Osteoblast (primary cell): ENCODE measurements around the gene EIF4E. TPM values are rescaled to one million over a fixed set of nuclear protein-coding genes. Genes with fewer than 3 reads are reported as not detected.
"Not testable (repeated sequence)": the region's sequence is repeated elsewhere in the genome, so short reads cannot be mapped to it uniquely, and the experiment has no call there.

Experiments used
- DNase-seq: peaks from one replicate; pipeline ENCODE4 v3.0.0; 2011; ENCODE audit warnings: low spot score, mixed read lengths; ENCODE audit not compliant: insufficient read length; ENCODE audit errors: missing footprints
- H2AFZ ChIP-seq: 2 replicates; pipeline ENCODE4 v1.6.0; 2011; ENCODE audit warnings: mild to moderate bottlenecking, low read length
- H3K27ac ChIP-seq: 2 replicates; pipeline ENCODE4 v1.5.1; 2011; ENCODE audit warnings: mild to moderate bottlenecking, low read depth, low read length, moderate library complexity
- H3K27me3 ChIP-seq: 2 replicates; pipeline ENCODE4 v1.6.0; 2012; ENCODE audit warnings: mild to moderate bottlenecking, control low read depth, inconsistent platforms, low read length, moderate library complexity; ENCODE audit not compliant: insufficient read depth
- H3K36me3 ChIP-seq: 2 replicates; pipeline ENCODE4 v1.5.1; 2011; ENCODE audit warnings: mild to moderate bottlenecking, low read length, control low read depth, moderate library complexity; ENCODE audit not compliant: insufficient read depth
- H3K4me1 ChIP-seq: 2 replicates; pipeline ENCODE4 v1.5.1; 2011; ENCODE audit warnings: mild to moderate bottlenecking, low read length, control low read depth, moderate library complexity; ENCODE audit not compliant: insufficient read depth
- H3K4me2 ChIP-seq: 2 replicates; pipeline ENCODE4 v1.6.0; 2011; ENCODE audit warnings: mild to moderate bottlenecking, low read length; ENCODE audit not compliant: insufficient read depth
- H3K4me3 ChIP-seq: fragments of 200-600 bp; sonication (generic); 3 replicates; pipeline ENCODE4 v1.5.1; 2012; ENCODE audit warnings: mild to moderate bottlenecking, low read length, inconsistent platforms; ENCODE audit not compliant: insufficient read depth
- H3K79me2 ChIP-seq: 2 replicates; pipeline ENCODE4 v1.6.0; 2012; ENCODE audit warnings: mild to moderate bottlenecking, low read length, control low read depth, inconsistent platforms; ENCODE audit not compliant: insufficient read depth
- H3K9me3 ChIP-seq: 2 replicates; pipeline ENCODE4 v1.5.1; 2011; ENCODE audit warnings: low read depth, low read length, control low read depth
- H4K20me1 ChIP-seq: 2 replicates; pipeline ENCODE4 v1.6.0; 2012; ENCODE audit warnings: mild to moderate bottlenecking, low read length, control low read depth; ENCODE audit not compliant: insufficient read depth
- total RNA-seq: library from RNA; depleted of rRNA; stranded (reverse); fragments of >200 nt; gene quantifications from 2 replicates; pipeline ENCODE4 v1.2.3, GENCODE V29; 2012
- TF ChIP-seq, protein P1 (sequence below): IDR thresholded peaks from 2 replicates; pipeline ENCODE4 v1.5.1; 2011; ENCODE audit warnings: mild to moderate bottlenecking, low read depth, low read length, moderate library complexity; ENCODE audit errors: extremely low read depth

EIF4E gene
- total RNA-seq, 1 donor: 105 TPM

DNA sequence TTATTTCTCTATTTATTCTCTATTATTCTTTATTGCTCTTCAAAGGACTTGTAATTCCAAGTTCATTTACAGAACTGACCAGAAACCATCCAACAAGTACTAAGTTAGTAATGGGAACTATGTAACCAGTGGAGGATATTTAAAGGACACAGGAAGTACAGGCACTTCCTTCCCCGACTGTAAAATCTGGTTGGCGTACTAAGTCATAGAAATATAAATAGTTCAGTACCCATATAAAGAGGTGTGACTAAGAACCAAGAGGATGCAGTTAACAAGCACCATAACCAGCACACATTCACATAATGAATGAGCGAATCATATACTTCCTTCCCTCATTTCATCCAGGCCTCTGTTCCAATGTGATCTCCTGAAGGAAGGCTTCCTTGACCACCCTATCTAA, 3.6 kb upstream of the EIF4E start:
- Histone ChIP-seq H3K27ac (peak overlapping the region; percentile 7), H3K4me3 (no peak overlapping the region), H3K79me2 (peaks cover 13% of the 10 kb centered on the region), H2AFZ (peak overlapping the region; percentile 87), H3K4me1 (peaks cover 17% of the 10 kb centered on the region), H3K36me3 (no peaks in the 10 kb centered on the region), H3K4me2 (no peak overlapping the region), H4K20me1 (peaks cover 8% of the 10 kb centered on the region), H3K27me3 (no peaks in the 10 kb centered on the region), H3K9me3 (no peaks in the 10 kb centered on the region)
- DNase-seq: peak; percentile 80
- TF ChIP-seq, protein P1, sequence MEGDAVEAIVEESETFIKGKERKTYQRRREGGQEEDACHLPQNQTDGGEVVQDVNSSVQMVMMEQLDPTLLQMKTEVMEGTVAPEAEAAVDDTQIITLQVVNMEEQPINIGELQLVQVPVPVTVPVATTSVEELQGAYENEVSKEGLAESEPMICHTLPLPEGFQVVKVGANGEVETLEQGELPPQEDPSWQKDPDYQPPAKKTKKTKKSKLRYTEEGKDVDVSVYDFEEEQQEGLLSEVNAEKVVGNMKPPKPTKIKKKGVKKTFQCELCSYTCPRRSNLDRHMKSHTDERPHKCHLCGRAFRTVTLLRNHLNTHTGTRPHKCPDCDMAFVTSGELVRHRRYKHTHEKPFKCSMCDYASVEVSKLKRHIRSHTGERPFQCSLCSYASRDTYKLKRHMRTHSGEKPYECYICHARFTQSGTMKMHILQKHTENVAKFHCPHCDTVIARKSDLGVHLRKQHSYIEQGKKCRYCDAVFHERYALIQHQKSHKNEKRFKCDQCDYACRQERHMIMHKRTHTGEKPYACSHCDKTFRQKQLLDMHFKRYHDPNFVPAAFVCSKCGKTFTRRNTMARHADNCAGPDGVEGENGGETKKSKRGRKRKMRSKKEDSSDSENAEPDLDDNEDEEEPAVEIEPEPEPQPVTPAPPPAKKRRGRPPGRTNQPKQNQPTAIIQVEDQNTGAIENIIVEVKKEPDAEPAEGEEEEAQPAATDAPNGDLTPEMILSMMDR: no peak

- H4K20me1 ChIP-seq: peaks cover 22% of the 10 kb centered on the region
- H3K4me2 ChIP-seq: peak overlapping the region; percentile 99
- TF ChIP-seq, protein P1: no peak
- no peaks in the 10 kb centered on the region for H3K9me3 ChIP-seq
- DNase-seq: peak; percentile 2
- H3K4me3 ChIP-seq: peak overlapping the region; percentile 100
- H3K4me1 ChIP-seq: peaks cover 17% of the 10 kb centered on the region
- peaks cover 34% of the 10 kb centered on the region for H3K79me2 ChIP-seq
- H3K27ac ChIP-seq: peak overlapping the region; percentile 98
- peaks cover 5% of the 10 kb centered on the region for H3K36me3 ChIP-seq
- no peaks in the 10 kb centered on the region for H3K27me3 ChIP-seq
- H2AFZ ChIP-seq: peak overlapping the region; percentile 100
Observed at GRCh38 chr4:98930311-98930865, 1.5 kb upstream of the EIF4E start.

- H3K36me3 ChIP-seq: peaks cover 5% of the 10 kb centered on the region
- H4K20me1 ChIP-seq: peaks cover 25% of the 10 kb centered on the region
- peak overlapping the region; percentile 98 for H3K27ac ChIP-seq
- peaks cover 17% of the 10 kb centered on the region for H3K4me1 ChIP-seq
- TF ChIP-seq, protein P1: no peak
- H3K27me3 ChIP-seq: no peaks in the 10 kb centered on the region
- H3K4me2 ChIP-seq: peak overlapping the region; percentile 99
- H3K79me2 ChIP-seq: peaks cover 42% of the 10 kb centered on the region
- DNase-seq: peak; percentile 82
- peak overlapping the region; percentile 100 for H3K4me3 ChIP-seq
- peak overlapping the region; percentile 100 for H2AFZ ChIP-seq
- no peaks in the 10 kb centered on the region for H3K9me3 ChIP-seq
Observed at GRCh38 chr4:98929341-98930267, 671 bp upstream of the EIF4E start.

GRCh38 chr4:98928131-98928504, 815 bp downstream of the EIF4E start:
- peaks cover 17% of the 10 kb centered on the region for H3K4me1 ChIP-seq
- TF ChIP-seq, protein P1: no peak
- H3K4me3 ChIP-seq: peak overlapping the region; percentile 100
- peaks cover 57% of the 10 kb centered on the region for H3K79me2 ChIP-seq
- H3K27ac ChIP-seq: peak overlapping the region; percentile 98
- no peaks in the 10 kb centered on the region for H3K27me3 ChIP-seq
- peaks cover 25% of the 10 kb centered on the region for H4K20me1 ChIP-seq
- H3K36me3 ChIP-seq: peaks cover 5% of the 10 kb centered on the region
- no peaks in the 10 kb centered on the region for H3K9me3 ChIP-seq
- peak overlapping the region; percentile 95 for H2AFZ ChIP-seq
- H3K4me2 ChIP-seq: peak overlapping the region; percentile 99
- DNase-seq: peak; percentile 92

DNA sequence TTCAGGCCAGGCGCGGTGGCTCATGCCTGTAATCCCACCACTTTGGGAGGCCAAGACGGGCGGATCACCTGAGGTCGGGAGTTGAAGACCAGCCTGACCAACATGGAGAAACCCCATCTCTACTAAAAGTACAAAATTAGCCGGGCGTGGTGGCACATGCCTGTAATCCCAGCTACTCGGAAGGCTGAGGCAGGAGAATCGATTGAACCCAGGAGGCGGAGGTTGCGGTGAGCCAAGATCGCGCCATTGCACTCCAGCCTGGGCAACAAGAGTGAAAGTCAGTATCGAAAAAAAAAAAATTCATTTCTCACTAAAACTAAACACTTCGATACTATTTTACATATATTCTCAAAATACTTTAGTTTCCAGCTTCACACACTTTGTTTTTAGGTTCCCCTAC, 2.7 kb downstream of the EIF4E start:
- H3K9me3 ChIP-seq, H2AFZ ChIP-seq, H3K36me3 ChIP-seq, H3K4me3 ChIP-seq, DNase-seq, H3K27me3 ChIP-seq, H3K4me2 ChIP-seq: not testable (repeated sequence)
- Histone ChIP-seq H4K20me1 (peaks cover 32% of the 10 kb centered on the region), H3K79me2 (peaks cover 75% of the 10 kb centered on the region), H3K4me1 (peaks cover 11% of the 10 kb centered on the region), H3K27ac (peak overlapping the region; percentile 23)
